HG02981 (cell line): Measurements from ENCODE around the gene NFIB.

ENCODE experiments used
- ATAC-seq: cut with Tn5 transposase; IDR thresholded peaks from one replicate; pipeline ENCODE4 v1.9.1; 2021; ENCODE audit warnings: mild to moderate bottlenecking, moderate library complexity; ENCODE audit not compliant: unreplicated experiment

NFIB gene

GRCh38 chr9:14345354-14346230 is 31.7 kb upstream of the NFIB start:
- ATAC-seq = no peak

DNA sequence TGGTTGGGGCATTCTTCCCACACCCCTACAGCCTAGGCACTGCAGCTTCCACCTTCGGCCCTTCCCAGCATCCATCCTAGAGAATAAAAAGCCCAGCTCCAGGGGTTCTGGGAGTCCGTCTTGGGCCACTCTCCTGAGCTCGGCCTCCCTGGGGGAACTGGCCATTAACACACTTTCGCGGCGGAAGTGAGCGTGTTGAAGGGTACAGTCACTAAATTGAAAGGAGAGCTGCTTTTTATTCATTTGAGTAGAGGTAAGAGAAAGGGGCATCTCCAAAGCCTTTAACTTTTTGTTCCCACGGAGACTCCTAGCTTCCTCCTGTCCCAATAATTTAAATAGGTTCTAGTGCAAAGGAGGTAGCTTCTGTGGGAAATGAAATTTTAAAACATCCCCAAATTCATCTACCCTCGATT is 31.0 kb upstream of the NFIB start:
- no peak for ATAC-seq

- no peak for ATAC-seq
Measured at GRCh38 chr9:14344053-14344524, 30.1 kb upstream of the NFIB start.

GRCh38 chr9:14343261-14344031 is 29.5 kb upstream of the NFIB start:
- ATAC-seq = no peak

- ATAC-seq = no peak
Measured at GRCh38 chr9:14342736-14343135, 28.8 kb upstream of the NFIB start.

DNA sequence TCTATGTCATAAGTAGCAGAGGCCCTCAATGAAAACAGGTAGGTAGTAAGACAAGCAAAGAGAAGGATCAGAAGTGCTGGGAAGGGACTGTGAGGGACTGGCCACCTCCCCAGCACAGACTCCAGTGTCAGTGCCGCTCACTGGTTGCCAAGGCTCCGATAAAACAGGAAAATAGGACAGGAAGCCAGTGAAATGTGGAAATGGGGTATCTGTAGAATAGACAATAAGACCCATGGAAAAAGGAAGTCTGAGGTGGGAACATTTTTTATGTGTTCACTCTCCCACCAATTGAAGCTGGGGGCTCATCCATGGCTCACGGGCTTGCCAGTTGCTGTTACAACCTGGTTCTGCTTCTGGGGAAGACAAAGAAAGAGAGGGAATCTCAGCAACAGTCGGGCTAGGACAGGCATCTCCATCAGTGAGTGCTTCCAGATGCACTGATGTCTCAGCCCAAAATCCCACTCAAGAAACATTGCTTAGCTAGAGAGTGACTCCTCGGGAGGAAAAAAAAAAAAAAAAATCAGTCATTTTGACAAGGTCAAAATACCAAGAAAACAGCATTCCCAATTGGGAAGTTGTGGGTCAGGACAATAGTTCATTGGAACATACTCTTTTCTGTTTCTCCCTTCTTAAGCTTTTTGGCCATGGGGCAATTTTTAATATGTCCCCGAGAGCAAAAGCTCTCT is 27.6 kb upstream of the NFIB start:
- no peak for ATAC-seq

DNA sequence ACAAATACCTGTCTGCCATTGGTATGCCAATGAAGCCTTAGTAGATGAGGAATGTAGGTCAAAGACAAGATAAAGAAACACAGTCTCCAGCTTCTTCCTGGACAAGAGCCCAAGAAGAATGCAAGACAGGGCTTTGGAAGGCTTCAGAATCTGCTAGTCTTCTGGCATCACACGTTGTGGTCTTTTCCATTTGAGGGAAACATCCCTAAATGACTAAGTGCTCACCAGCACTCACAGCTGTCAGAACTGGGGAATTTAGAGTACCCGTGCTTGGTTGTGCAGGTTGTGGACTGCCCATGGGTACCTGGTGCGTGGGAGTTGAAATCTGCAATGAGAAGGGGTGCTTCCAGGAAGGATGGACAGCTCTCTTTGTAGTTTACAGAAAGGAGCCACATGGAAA is 27.1 kb upstream of the NFIB start:
- ATAC-seq = no peak

GRCh38 chr9:14340219-14340873 is 26.4 kb upstream of the NFIB start:
- ATAC-seq = no peak

- no peak for ATAC-seq
Measured at GRCh38 chr9:14339746-14340145, 25.8 kb upstream of the NFIB start.

DNA sequence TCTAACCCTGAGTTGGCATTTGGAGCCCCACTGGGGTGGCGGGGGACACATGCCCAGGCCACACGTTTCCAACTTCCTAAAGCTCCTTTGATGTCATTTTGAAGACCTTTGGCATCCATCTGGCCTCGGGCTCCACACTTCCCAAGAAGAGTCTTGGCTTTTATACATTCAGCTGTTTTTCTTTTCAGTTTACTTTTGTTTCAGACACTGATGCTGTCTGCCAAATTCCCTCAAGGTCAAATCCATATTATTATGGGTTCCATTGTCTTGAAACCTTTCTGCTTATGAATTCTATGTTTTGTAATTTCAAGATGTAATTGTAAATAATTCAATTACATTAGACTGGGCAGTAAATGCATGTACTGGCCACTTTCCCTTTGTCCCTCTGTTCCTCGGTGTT is 23.7 kb upstream of the NFIB start:
- ATAC-seq = no peak

DNA sequence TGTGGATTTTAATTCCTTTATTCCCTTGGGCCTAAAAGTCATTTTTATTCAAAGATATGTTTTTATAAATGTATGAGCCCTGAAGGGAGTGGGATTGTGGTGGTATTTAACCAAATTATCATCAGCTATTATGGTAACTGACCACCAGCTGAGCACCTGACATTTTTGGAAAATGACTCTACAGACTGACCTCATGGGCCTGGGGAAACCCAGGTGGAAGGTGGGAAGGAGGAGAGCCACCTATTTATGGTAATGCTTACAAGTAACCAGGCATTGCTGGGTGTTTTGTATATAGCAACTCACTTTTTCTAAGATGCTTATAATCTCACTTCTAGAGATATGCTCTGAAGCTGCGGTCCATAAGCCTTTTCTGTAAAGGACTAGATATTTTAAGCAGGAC is 22.3 kb upstream of the NFIB start:
- ATAC-seq = no peak

GRCh38 chr9:14331120-14331519 is 17.2 kb upstream of the NFIB start:
- ATAC-seq = no peak

- no peak for ATAC-seq
Measured at GRCh38 chr9:14327036-14327435, 13.1 kb upstream of the NFIB start.

- no peak for ATAC-seq
Measured at GRCh38 chr9:14326264-14326826, 12.4 kb upstream of the NFIB start.

DNA sequence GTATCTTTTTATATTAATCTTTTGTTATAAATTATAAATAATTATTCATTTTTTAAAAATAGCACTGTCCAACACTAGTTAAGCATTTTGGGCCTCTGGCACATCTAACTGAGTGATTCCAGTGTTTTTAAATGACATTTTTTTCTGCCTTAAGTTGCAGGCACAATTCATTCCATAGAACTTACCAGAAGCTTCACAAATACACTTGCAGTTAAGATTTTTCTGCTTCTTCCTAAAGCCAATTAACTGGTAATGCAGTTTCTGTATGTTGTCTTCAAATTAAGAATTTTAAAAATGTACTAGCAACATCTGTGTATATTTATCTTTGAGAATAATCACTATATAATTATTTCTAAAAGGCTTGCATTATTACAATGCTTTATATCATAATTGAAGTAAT is 11.2 kb upstream of the NFIB start:
- no peak for ATAC-seq

DNA sequence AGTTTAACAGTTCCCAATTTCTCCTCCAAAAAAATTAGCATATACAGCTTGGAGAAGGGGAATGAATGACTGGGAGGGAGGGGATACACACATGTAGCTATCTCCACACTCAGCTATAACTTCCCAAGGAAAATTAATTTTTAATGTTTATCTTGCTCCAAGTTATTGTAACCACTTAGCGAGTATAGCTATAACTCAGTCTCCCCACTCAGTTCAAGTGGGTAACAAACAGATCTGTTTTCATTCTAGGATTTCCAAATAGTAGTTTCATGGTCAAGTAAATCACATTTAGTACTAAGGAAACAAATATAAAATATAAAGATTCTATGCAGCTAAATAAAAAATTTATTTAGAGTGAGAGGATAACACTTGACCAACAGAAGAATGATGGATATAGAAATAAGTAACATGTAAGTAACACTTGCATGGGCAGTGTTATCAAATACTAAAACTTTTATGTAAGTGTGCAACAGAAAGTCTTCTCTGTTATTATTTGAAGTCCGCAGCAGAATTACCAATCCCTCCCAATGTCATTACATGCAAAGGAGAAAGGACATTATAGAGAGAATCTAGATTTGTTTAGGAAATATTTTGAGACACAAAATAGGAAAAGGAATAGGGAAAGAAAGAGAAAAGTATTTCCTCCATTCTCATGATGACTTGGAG is 10.2 kb upstream of the NFIB start:
- ATAC-seq = no peak

GRCh38 chr9:14323083-14323971 is 9.4 kb upstream of the NFIB start:
- no peak for ATAC-seq

DNA sequence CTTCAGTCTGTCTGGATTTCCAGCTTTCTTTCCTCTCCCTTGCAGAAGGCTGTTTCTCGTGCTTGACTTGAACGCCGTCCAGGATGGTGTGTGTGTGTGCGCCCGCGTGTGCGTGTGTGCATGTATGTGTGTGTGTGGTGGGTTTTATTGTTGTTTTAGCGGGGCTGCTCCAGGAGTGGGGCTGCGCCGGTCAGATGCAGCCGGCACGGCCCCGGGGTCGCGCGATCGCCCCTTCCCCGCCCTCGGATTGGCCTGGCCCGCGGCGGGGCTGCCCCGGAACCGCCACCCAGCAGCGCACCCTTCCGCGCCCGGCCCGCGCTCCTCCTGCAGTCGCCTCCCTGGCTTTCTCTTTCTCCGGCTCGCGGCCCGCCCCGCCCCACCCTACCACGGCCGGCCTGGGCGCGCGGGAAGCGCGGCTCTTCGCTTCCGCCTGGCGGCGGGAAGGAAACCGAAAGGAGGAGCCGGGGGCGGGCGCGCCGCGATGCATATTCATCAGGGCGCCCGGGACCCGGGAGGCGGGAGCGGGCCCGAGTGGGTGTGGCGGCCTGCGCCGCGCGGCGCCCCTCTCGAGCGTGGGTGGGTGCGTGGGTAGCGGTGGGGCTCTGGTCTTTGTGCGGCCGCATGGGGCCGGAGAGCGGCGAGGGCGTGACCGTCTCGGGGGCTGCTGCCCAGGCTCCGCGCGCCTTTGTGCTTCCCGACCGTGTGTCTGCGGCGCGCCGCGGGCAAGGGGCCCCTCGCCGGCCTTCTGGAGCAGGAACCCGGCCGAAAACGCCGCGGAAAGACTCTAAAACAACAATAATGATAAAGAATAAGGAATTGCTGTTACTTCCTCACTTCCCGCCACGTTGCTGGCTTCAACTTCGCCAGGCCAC is 8.5 kb upstream of the NFIB start:
- ATAC-seq = peak; percentile 81
